Endothelial cell (in vitro differentiated cells): ENCODE data around the gene KRTAP5-9. TPM values are rescaled to one million over a fixed set of nuclear protein-coding genes. Genes with fewer than 3 reads are reported as not detected.

Experiments used
- DNase-seq: peaks from one replicate; pipeline ENCODE4 v3.0.0; 2021; ENCODE audit warnings: low spot score
- H3K27ac Mint-ChIP-seq: one replicate; pipeline ENCODE4 v1.8.0; 2021; ENCODE audit warnings: mixed read lengths, inconsistent platforms; ENCODE audit not compliant: unreplicated experiment
- H3K27me3 Mint-ChIP-seq: one replicate; pipeline ENCODE4 v1.8.0; 2021; ENCODE audit warnings: mild to moderate bottlenecking, moderate library complexity, mixed read lengths, inconsistent platforms; ENCODE audit not compliant: unreplicated experiment
- H3K36me3 Mint-ChIP-seq: one replicate; pipeline ENCODE4 v1.8.0; 2021; ENCODE audit warnings: mild to moderate bottlenecking, low read depth, mixed read lengths, inconsistent platforms; ENCODE audit not compliant: unreplicated experiment
- H3K4me1 Mint-ChIP-seq: one replicate; pipeline ENCODE4 v1.8.0; 2021; ENCODE audit warnings: mild to moderate bottlenecking, mixed read lengths, inconsistent platforms; ENCODE audit not compliant: unreplicated experiment
- H3K4me3 Mint-ChIP-seq: one replicate; pipeline ENCODE4 v1.8.0; 2021; ENCODE audit warnings: mild to moderate bottlenecking, mixed read lengths, inconsistent platforms; ENCODE audit not compliant: unreplicated experiment
- H3K9me3 Mint-ChIP-seq: one replicate; pipeline ENCODE4 v1.8.0; 2021; ENCODE audit warnings: mixed read lengths, inconsistent platforms; ENCODE audit not compliant: unreplicated experiment
- total RNA-seq: library from RNA; stranded (reverse); fragmentation: NEBNext Ultra II Directional; extraction: Animal tissue kit (Norgen Biotek cat#: 25700); gene quantifications from one replicate; pipeline ENCODE4 v1.2.1, GENCODE V29; 2021; ENCODE audit not compliant: unreplicated experiment
- TF ChIP-seq, protein P1 (sequence below): fragments of 200-600 bp; sonication (generic); IDR thresholded peaks from one replicate; pipeline ENCODE4 v1.5.0; 2021; ENCODE audit warnings: antibody characterized with exemption; ENCODE audit not compliant: unreplicated experiment

Gene KRTAP5-9
- total RNA-seq, 1 donor from 2014 or later, result 0.80 TPM

DNA sequence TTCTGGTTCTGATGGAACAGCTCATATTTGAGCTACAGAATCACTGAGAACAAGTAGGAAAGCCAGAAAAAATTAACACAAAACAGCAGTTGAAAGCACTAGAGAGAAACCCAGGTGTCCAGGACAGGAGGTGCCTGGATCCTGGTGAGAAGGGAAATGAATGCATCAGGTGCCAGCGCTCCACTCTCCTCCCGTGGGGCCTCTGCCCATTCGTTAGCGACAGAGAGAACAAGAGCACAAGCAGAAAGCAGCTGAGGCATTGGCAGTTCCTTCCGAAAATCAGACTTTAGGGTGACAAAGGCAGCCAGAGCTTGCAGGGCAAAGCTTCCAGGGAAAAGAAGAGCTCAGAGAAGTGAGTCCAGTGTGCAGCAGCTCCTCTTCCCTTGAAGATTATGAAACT lies 41.1 kb upstream of the KRTAP5-9 start:
- peaks cover 7% of the 10 kb centered on the region for H3K27me3 Mint-ChIP-seq
- H3K4me3 Mint-ChIP-seq, result peak overlapping the region; percentile 4
- H3K36me3 Mint-ChIP-seq, result peaks cover 20% of the 10 kb centered on the region
- no peak for DNase-seq
- H3K4me1 Mint-ChIP-seq, result peaks cover 3% of the 10 kb centered on the region
- no peak overlapping the region for H3K27ac Mint-ChIP-seq
- TF ChIP-seq, protein P1, sequence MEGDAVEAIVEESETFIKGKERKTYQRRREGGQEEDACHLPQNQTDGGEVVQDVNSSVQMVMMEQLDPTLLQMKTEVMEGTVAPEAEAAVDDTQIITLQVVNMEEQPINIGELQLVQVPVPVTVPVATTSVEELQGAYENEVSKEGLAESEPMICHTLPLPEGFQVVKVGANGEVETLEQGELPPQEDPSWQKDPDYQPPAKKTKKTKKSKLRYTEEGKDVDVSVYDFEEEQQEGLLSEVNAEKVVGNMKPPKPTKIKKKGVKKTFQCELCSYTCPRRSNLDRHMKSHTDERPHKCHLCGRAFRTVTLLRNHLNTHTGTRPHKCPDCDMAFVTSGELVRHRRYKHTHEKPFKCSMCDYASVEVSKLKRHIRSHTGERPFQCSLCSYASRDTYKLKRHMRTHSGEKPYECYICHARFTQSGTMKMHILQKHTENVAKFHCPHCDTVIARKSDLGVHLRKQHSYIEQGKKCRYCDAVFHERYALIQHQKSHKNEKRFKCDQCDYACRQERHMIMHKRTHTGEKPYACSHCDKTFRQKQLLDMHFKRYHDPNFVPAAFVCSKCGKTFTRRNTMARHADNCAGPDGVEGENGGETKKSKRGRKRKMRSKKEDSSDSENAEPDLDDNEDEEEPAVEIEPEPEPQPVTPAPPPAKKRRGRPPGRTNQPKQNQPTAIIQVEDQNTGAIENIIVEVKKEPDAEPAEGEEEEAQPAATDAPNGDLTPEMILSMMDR, result no peak
- H3K9me3 Mint-ChIP-seq, result peaks cover 5% of the 10 kb centered on the region

GRCh38 chr11:71518506-71519471 lies 29.4 kb upstream of the KRTAP5-9 start:
- peaks cover 4% of the 10 kb centered on the region for H3K9me3 Mint-ChIP-seq
- no peak overlapping the region for H3K4me3 Mint-ChIP-seq
- no peaks in the 10 kb centered on the region for H3K4me1 Mint-ChIP-seq
- peaks cover 8% of the 10 kb centered on the region for H3K36me3 Mint-ChIP-seq
- no peaks in the 10 kb centered on the region for H3K27me3 Mint-ChIP-seq
- DNase-seq, result no peak
- TF ChIP-seq, protein P1, result no peak
- no peak overlapping the region for H3K27ac Mint-ChIP-seq

GRCh38 chr11:71519546-71519945 lies 28.7 kb upstream of the KRTAP5-9 start:
- Mint-ChIP-seq H3K4me1 (no peaks in the 10 kb centered on the region), H3K4me3 (no peak overlapping the region), H3K27ac (no peak overlapping the region), H3K9me3 (peaks cover 4% of the 10 kb centered on the region), H3K36me3 (peaks cover 8% of the 10 kb centered on the region), H3K27me3 (no peaks in the 10 kb centered on the region)
- TF ChIP-seq, protein P1, result no peak
- no peak for DNase-seq

DNA sequence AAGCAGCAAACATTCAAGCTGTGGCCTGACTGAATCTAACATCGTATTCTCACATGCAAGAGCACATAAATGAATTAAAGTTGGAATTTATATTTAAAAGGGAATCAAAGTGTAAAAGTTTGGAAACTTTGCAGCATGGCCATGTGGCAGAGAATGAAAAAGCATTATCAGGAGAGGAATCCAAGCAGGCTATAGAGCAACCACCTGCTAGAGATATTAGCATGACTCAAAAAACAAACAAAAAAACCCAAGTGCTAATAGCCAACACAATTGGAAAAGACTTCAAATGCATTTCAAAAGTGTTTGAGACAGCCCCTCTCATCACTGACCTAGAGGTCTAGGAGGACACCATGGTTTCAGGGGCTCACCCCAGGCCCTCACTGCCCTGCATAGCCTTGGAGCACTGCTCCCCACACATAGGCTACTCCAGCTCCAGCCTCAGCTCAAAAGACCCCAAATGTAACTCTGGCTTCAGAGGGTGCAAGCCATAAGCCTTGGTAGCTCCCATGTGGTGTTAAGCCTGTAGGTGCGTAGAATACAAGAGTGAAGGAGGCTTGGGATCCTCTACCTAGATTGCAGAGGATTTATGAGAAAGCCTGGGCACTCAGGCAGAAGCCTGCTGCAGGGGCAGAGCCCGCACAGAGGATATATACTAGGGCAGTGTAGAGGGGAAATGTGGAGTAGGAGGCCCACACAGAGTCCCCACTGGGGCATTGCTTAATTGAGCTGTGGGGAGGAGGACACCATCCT lies 22.9 kb upstream of the KRTAP5-9 start:
- TF ChIP-seq, protein P1, result no peak
- Mint-ChIP-seq H3K27ac (no peak overlapping the region), H3K4me1 (peaks cover 11% of the 10 kb centered on the region), H3K27me3 (no peaks in the 10 kb centered on the region), H3K36me3 (peaks cover 8% of the 10 kb centered on the region), H3K4me3 (no peak overlapping the region), H3K9me3 (peaks cover 4% of the 10 kb centered on the region)
- no peak for DNase-seq
